Keratinocyte (primary cell): Measurements from ENCODE around the gene COPZ1.

Experiments
- CTCF ChIP-seq, 3 experiments: IDR thresholded peaks in 1 of 3; conservative IDR thresholded peaks in 1 of 3; optimal IDR thresholded peaks in 1 of 3; 2 replicates in 2 of 3; 3 replicates in 1 of 3; pipeline versions ENCODE3 to v1.5.1; 2011; ENCODE audit warnings: low read length in 3 of 3, mild to moderate bottlenecking in 3 of 3, moderate library complexity in 2 of 3, control low read depth in 1 of 3, inconsistent platforms in 1 of 3; ENCODE audit not compliant: insufficient read depth in 2 of 3; ENCODE audit errors: extremely low read depth in 1 of 3
- EZH2 ChIP-seq: IDR thresholded peaks from one replicate; pipeline ENCODE4 v1.6.1; 2012; ENCODE audit warnings: inconsistent platforms, mild to moderate bottlenecking, low read length, moderate library complexity

- TF ChIP-seq CTCF (optimal IDR thresholded peaks at IDR 0.05 in 1 of 3, IDR thresholded peaks at IDR 0.05 in 1 of 3, conservative IDR thresholded peaks at IDR 0.05 in 1 of 3; ENCODE audit: extremely low read depth in 1 of 3, insufficient read depth in 2 of 3, low read length in 3 of 3) (no peak), EZH2 (no peak)
These were observed 65.3 kb downstream of the COPZ1 start for GRCh38 chr12:54390176-54390667.
